ENCODE results near the gene C6.
"Not testable (repeated sequence)": the region's sequence is repeated elsewhere in the genome, so short reads cannot be mapped to it uniquely, and the experiment has no call there.

C6 gene

GRCh38 chr5:41199660-41200059, 13.7 kb downstream of the C6 start:
- no peak for DNase-seq (ENCODE audit: low read depth)

DNA sequence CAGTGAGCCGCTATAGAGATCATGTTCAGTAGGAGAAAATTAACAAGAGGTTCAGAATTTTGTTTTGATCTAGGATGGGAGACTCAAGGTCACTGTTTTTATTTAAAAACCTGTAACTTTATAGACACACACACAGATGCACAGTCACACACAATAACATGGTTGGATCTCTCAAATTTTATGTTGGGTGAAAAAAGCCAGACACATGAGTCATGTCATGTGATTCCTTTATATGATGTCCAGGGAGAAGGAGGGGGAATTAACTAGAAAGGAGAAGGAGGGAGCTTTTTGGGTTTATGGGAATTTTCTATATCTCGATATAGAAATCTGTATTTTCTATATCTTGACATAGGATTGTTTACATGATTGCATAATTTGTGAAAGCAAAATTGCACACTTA, 17.1 kb downstream of the C6 start:
- no peak for DNase-seq (ENCODE audit: low read depth)

DNA sequence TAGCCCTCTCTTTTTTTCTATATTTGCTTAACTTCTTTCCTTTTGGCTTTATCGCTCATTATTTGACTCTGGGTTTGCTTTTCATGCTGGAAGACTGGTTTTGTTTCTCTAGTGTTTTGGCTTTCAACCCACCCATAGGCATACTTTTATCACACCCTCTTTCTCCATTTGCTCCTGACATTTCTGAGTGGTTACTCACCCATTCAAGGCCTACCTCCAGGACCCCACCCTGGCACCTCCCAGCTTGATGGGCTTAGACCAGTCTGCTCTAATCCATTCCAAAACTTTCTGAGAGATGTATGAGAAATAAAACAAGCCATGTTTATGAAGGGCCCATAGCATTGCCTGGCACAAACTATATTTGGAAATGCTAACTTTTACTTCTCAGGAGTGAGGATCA, 18.1 kb downstream of the C6 start:
- no peak for DNase-seq (ENCODE audit: low read depth)

- no peak for DNase-seq (ENCODE audit: low read depth)
These were observed 19.0 kb downstream of the C6 start for GRCh38 chr5:41194339-41194738.

DNA sequence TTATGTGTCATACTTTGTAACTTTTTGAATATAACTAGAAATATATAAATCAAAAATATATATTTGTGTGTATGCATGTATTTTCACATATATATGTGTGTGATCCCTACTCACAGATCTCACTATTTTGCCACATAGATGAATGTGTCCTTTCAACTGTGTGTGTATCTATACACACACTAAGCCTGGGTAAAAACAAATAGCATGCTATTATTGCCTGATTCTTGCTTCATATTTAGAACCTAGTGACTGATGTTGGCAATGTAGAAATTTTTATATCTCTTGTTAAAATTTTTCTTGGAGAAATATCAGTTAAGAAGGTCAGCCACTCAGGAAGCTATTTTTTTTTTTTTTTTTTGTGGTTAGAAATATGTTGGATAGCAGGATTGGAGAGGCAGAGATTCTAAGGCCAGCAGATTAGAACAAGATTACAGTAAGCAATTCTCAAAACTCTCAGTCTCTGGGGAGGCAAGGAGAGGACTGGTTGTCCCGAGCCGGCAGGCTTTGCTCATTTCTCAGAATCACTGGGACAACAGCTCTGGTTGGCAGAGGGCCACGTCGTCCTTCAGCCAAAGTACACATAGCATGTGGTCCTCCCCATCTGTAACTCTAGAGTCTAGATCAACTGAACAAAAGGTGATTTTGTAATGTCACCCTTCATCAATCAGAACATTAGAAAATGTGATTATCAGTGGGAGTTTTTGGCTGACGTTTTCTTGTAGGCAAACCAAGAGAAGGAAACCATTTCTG, 19.7 kb downstream of the C6 start:
- DNase-seq (ENCODE audit: low read depth), result no peak

DNA sequence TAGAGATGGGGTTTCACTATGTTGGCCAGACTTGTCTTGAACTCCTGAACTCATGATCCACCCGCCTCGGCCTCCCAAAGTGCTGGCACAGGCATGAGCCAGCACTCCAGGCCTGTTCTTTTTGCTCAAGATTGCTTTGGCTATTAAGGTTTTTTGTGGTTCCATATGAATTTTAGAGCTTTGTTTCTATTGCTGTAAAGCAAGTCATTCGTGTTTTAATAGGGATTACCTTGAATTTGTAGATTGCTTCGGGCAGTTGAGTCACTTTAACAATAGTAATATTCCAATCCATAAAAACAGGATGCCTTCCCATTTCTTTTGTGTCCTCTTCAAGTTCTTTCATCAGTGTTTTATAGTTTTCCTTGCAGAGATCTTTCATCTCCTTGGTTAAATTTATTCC, 22.1 kb downstream of the C6 start:
- DNase-seq (ENCODE audit: low read depth), result no peak

DNA sequence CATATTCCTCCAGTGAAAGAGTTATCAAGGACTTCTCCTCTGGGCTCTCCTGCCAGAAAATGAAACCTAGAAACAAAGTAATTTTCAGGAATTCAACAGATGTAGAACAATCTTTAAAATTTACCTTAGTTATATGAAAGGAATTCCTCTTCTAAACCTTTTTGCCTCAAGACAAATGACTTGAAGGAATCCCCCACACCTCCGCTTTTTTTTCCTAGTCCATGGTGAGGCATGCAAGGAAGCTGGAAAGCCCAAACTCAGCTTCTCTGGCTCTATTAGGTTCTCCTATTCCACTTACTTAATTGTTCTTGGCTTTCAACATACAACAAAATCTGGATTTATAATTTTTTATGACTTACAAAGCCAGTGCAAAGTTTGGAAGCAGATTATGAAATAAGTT, 27.2 kb downstream of the C6 start:
- no peak for DNase-seq (ENCODE audit: low read depth)

- DNase-seq (ENCODE audit: low read depth), result not testable (repeated sequence)
These were observed 30.0 kb downstream of the C6 start for GRCh38 chr5:41183331-41183730.

- no peak for DNase-seq (ENCODE audit: low read depth)
These were observed 30.7 kb downstream of the C6 start for GRCh38 chr5:41182666-41183065.

GRCh38 chr5:41181691-41182564, 31.4 kb downstream of the C6 start:
- DNase-seq (ENCODE audit: low read depth), result no peak

GRCh38 chr5:41176952-41177351, 36.4 kb downstream of the C6 start:
- no peak for DNase-seq (ENCODE audit: low read depth)

DNA sequence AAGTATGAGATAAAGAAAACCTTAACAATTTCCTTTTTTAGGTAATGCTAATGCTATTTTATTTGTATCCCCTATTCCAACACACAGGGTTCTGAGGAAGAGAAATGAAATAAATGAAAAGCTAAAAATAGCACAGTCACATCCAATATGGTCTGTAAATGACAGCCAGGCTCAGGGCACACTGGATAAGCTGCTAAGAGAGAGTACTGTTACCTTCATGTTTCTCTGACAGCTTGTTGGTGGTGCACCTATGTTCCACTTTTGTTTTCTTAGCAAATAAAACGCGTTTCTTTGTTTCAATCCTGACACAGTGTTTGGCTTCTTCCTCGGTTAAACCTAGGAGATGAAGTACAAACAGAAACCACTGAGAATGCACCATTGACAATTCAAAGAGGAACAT, 41.3 kb downstream of the C6 start:
- DNase-seq (ENCODE audit: low read depth), result no peak

DNA sequence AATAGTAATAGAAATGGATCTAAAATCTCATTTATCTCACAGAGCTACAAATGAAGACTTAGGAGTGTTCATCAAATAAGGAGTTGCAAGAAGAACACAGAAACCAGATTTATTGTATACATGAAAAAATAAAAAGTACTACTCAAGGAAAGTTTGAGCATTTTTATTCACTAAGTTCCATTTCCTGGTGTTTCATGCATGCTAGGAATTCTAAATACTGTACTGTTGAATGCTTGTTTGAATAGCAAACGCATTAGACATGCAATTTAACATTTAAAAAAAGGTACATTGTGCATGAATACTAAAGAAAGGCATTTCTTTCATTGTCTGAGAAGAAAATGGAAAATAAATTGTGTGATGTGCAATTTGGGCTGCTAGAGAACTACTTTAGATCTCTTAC, 52.1 kb downstream of the C6 start:
- DNase-seq (ENCODE audit: low read depth), result no peak

- DNase-seq (ENCODE audit: low read depth), result no peak
These were observed 55.9 kb downstream of the C6 start for GRCh38 chr5:41157272-41157894.

DNA sequence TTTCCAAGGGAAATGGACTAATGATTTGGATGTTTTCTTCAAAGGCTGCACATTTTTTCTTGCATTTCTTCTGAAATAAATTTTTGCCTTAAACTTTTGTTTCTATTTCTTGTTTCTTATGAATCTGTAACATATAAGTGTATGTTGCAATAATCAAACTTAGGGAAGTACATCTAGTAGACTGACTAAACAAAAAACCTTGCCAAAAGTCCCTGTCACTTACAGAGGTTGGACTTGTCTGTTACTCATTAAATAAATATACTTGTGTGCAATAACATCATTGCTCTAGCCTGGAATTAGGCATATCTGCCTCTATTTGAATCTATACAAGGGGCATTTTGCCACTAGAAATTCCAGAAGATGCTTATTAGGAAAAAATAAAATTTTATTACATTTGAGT, 56.6 kb downstream of the C6 start:
- no peak for DNase-seq (ENCODE audit: low read depth)

- no peak for DNase-seq (ENCODE audit: low read depth)
These were observed 58.8 kb downstream of the C6 start for GRCh38 chr5:41154491-41154890.

DNA sequence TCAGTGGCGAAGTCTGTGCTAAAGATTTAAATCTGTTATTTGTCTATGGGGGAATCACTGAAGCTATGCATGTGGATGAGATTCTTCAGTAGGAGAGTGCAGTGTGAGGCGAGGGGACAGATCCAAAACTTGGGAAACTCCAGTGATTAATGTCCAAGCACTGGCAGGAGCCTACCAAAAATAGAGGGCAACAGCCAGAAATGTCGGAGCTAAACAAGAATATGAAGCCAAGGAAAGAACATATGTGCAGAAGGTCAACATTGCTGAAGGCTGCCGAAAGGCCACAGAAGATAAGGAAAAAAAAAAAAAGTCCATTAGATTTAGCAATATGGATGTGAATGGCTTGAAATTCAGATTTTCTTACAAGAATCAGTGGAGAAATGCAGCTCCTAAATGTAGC, 61.8 kb downstream of the C6 start:
- no peak for DNase-seq (ENCODE audit: low read depth)

DNA sequence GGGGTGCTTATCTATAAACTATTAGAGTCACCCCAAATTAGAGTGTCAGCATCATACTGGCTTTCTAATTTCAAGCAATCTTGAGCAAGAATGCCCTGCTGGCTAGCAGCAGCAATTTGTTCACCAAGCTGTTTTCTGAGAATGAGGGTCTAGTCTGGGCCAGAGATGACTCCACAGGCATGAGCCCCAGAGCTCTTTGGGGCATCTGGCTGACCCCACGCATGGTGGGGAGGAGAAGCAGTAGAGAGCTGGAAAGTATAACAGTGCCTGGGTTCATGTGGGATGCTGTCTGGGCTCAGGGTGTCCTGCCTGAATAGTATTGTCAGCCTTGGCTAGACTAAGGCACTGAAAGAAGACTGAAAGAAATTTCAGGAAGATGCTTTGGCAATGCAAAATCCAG, 64.9 kb downstream of the C6 start:
- DNase-seq (ENCODE audit: low read depth), result no peak

DNA sequence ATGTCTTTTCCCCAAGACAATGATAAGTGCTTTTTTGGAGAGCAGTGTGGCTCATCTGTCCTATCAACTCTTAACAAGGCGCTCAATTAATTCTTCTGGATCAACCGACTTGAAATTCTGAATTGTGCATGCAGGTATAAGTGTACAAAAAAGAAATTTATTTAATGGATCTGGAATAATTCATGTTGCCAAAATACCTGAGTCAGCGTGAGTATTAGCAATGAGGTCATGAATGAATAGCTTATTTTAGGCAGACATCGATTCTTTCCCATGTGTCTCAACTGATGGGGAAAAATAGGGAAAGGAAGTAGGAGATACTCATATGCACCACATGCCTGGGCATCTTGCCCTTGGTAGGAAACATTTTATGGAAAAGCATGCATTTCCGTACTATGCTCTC, 68.0 kb downstream of the C6 start:
- DNase-seq (ENCODE audit: low read depth), result no peak

DNA sequence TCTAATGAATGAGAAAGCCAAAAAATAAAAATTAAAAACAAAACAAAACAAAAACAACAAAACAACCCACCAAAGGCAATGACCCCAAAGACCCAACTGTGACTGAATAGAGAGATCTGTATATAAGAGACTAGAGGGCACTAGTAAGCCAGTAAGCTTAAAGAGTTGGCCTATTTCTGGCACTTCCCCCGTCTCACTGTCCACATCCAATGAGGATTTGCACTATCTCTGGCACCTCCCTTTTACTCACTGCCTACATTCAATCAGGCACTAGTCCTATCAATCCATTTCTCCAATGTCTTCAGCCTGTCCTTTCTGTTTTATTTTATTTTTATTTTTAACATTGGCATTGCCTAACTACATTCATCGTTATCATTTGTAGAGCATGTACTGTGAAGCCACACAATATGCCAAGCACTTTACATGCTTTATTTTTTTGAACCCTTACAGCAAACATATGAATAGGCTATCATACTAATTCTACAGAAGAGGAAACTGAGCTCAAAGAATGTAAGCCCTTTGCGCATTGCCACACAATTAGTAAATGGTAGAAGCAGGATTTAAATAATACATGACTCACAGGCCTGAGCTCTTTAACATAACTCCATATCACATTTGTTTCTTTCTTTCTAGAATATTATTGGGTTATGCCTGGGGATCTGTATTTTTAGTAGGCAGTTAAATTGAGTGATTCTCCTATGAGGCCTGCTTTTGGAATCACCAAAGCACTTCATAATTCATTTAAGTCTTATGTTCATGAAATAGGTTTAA, 70.0 kb downstream of the C6 start:
- DNase-seq (ENCODE audit: low read depth), result no peak

DNA sequence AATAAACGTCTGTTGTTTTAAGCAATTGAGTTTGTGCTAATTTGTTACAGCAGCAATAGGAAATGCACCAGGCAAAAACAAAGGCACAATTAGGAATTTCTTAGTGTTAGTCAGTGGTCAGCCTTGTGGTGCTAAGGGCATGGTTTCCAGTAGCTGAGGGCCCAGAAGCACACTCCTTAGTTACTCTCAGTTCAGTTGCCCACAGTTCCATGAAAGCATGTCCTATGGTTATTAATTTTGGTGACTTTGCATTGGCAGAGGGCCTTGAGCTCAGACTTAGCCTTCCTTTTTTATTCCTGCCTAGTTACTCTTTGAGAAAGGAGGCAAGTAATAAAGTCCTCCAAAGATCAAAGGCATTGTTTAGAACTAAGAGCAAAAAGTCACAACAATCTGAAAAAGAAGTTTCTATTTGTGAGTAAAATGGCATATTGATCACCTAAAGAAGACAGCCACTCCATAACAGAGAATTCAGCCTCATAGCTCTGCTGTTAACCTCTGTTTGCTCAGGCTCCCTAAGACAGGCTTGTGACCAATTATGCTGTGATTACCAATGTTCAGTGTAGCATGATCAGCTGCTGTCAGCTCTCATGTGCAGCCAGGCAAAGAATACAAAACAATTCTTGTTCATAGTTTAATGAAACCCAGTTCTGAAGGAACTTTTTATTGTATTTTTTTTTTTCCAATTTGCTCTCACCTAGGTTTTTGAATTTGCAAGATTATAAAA, 85.2 kb downstream of the C6 start:
- DNase-seq (ENCODE audit: low read depth), result no peak

GRCh38 chr5:41122459-41122858, 90.9 kb downstream of the C6 start:
- no peak for DNase-seq (ENCODE audit: low read depth)

Data from stimulated activated CD4-positive, alpha-beta T cell treated with anti-CD3 and anti-CD28 coated beads, Interleukin-2, amount 100 ng/mL, for 4 hours (primary cell).